Fibroblast of peridontal ligament (primary cell): ENCODE data around the gene PLEK.
"Not testable (repeated sequence)": the region's sequence is repeated elsewhere in the genome, so short reads cannot be mapped to it uniquely, and the experiment has no call there.

Source experiments
- DNase-seq: peaks from one replicate; pipeline ENCODE4 v3.0.0-alpha.2; 2010; ENCODE audit errors: extremely low read depth

Gene PLEK

GRCh38 chr2:68365087-68365486, at the start of gene PLEK:
Gene PLEK (plus strand): TSS chr2:68365282. CDS start chr2:68365352, 70 bp downstream.
- no peak for DNase-seq

- peak; percentile 53 for DNase-seq
Measured at GRCh38 chr2:68316111-68316510, 49.0 kb upstream of the PLEK start.

GRCh38 chr2:68317971-68318913, 46.8 kb upstream of the PLEK start:
- peak; percentile 12 for DNase-seq

- peak; percentile 16 for DNase-seq
Measured at GRCh38 chr2:68318914-68319397, 46.1 kb upstream of the PLEK start.

GRCh38 chr2:68319398-68320117, 45.5 kb upstream of the PLEK start, which contains the start of gene CNRIP1:
Gene CNRIP1 (minus strand): TSS chr2:68319949. CDS start chr2:68319400, 549 bp downstream.
- DNase-seq = peak; percentile 85

- DNase-seq = no peak
Measured at GRCh38 chr2:68320118-68320641, 44.9 kb upstream of the PLEK start.

- no peak for DNase-seq
Measured at GRCh38 chr2:68325056-68325455, 40.0 kb upstream of the PLEK start.

- no peak for DNase-seq
Measured at GRCh38 chr2:68328901-68329300, 36.2 kb upstream of the PLEK start.

- DNase-seq = peak; percentile 31
Measured at GRCh38 chr2:68330691-68331090, 34.4 kb upstream of the PLEK start.

GRCh38 chr2:68333009-68333408, 32.1 kb upstream of the PLEK start:
- DNase-seq = no peak

- no peak for DNase-seq
Measured at GRCh38 chr2:68333931-68334330, 31.2 kb upstream of the PLEK start.

- DNase-seq = peak; percentile 75
Measured at GRCh38 chr2:68336192-68336591, 28.9 kb upstream of the PLEK start.

GRCh38 chr2:68340226-68341061, 24.6 kb upstream of the PLEK start:
- DNase-seq = no peak

GRCh38 chr2:68341062-68341329, 24.1 kb upstream of the PLEK start:
- no peak for DNase-seq

GRCh38 chr2:68341583-68341982, 23.5 kb upstream of the PLEK start:
- no peak for DNase-seq

GRCh38 chr2:68342470-68342869, 22.6 kb upstream of the PLEK start:
- no peak for DNase-seq

- DNase-seq = no peak
Measured at GRCh38 chr2:68344031-68344430, 21.1 kb upstream of the PLEK start.

- DNase-seq = no peak
Measured at GRCh38 chr2:68345129-68345875, 19.8 kb upstream of the PLEK start.

GRCh38 chr2:68349091-68349490, 16.0 kb upstream of the PLEK start:
- DNase-seq = not testable (repeated sequence)

- DNase-seq = no peak
Measured at GRCh38 chr2:68351997-68352396, 13.1 kb upstream of the PLEK start.
